ENCODE measurements around the gene TMPRSS7. TPM values are rescaled to one million over a fixed set of nuclear protein-coding genes. Genes with fewer than 3 reads are reported as not detected.

Gene TMPRSS7
- total and polyA plus RNA-seq, 2 experiments from 2014 or later, result not detected

DNA sequence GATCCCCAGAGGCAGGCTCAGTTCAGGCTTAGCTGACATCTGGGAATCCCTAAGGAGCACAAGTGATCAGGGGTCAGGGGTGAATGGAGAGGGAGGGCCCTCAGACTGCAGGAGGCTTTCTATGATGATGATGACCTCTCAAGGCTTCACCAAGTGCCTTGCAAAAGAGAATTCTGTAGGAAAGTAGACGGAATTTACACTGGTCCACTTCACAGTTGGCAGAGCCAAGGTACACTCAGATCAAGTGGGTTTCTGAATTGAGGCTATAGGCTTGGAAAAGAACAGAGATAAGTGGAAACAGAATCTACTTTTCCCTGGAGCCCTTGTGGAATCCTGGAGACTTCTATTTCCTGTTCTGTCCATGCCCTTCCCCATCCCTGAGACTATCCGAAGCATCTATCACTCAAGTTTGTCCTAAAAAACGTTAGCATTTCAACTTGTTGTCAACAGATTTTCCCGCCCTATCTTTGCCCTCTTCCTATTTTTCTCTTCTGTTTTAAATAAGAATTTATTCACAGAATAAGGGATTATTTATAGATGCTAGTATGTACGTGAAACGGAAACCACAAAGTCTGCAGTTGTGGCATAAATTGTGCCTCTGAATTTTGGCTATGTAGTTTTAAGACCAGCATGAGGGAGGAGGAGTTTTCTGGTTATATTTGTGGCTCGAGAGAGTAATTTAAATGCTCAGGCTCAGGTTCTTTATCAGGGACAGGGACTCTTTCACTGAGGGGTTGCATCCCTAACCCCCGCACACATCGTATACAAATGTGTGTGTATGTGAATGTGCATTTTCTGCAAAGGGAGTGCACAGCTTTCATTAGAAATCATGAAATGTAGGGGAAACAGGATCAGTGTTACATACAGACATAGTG is 85.7 kb downstream of the TMPRSS7 start:
- peaks cover 14% of the 10 kb centered on the region; the same call in 2 of the 3 replicates for H3K36me3 Mint-ChIP-seq (ENCODE audit: low read depth)
- H3K4me1 Mint-ChIP-seq, result peaks cover 22% of the 10 kb centered on the region
- Histone ChIP-seq H3K27ac (ENCODE audit: low read depth) (no peak overlapping the region), H3K27me3 (ENCODE audit: insufficient read depth) (no peaks in the 10 kb centered on the region), H2AFZ (no peak overlapping the region), H3F3A (replicated peaks; ENCODE audit: low read depth) (no peaks in the 10 kb centered on the region), H3K4me3 (no peak overlapping the region), H3K79me2 (replicated peaks; ENCODE audit: insufficient read depth) (no peaks in the 10 kb centered on the region), H3K4me1 (ENCODE audit: insufficient read depth) (peaks cover 21% of the 10 kb centered on the region), H3K4me2 (no peak overlapping the region), H3K9me2 (ENCODE audit: insufficient read depth) (no peaks in the 10 kb centered on the region), H4K20me1 (replicated peaks; ENCODE audit: insufficient read depth) (no peaks in the 10 kb centered on the region), H3K36me3 (ENCODE audit: insufficient read depth) (no peaks in the 10 kb centered on the region; the same call in none of the 2 replicates)
- ATAC-seq, result peak; percentile 41; the same call in 2 of the 3 replicates
- no peaks in the 10 kb centered on the region for H3K9me3 Mint-ChIP-seq
- no peak for DNase-seq (ENCODE audit: low spot score)
- TF ChIP-seq EZH2 (IDR thresholded peaks at IDR 0.05; ENCODE audit: low read depth, unreplicated experiment) (no peak), CREB1 (CRISPR knock-in tag; IDR thresholded peaks at IDR 0.05; ENCODE audit: low read depth) (no peak), JUNB (IDR thresholded peaks at IDR 0.05; ENCODE audit: unreplicated experiment) (no peak), EZH2phosphoT487 (IDR thresholded peaks at IDR 0.05; ENCODE audit: unreplicated experiment) (no peak), POLR2AphosphoS5 (IDR thresholded peaks at IDR 0.05; ENCODE audit: low read depth) (no peak), ZNF331 (CRISPR knock-in tag; IDR thresholded peaks at IDR 0.05; ENCODE audit: low read depth) (no peak), NANOG (IDR thresholded peaks at IDR 0.05; ENCODE audit: borderline replicate concordance) (no peak), STAT1 (IDR thresholded peaks at IDR 0.05; ENCODE audit: unreplicated experiment) (no peak), ZNF114 (CRISPR knock-in tag; IDR thresholded peaks at IDR 0.05) (no peak)
- TF ChIP-seq, protein P1, sequence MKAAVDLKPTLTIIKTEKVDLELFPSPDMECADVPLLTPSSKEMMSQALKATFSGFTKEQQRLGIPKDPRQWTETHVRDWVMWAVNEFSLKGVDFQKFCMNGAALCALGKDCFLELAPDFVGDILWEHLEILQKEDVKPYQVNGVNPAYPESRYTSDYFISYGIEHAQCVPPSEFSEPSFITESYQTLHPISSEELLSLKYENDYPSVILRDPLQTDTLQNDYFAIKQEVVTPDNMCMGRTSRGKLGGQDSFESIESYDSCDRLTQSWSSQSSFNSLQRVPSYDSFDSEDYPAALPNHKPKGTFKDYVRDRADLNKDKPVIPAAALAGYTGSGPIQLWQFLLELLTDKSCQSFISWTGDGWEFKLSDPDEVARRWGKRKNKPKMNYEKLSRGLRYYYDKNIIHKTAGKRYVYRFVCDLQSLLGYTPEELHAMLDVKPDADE (IDR thresholded peaks at IDR 0.05), result no peak
- TF ChIP-seq, protein P2, sequence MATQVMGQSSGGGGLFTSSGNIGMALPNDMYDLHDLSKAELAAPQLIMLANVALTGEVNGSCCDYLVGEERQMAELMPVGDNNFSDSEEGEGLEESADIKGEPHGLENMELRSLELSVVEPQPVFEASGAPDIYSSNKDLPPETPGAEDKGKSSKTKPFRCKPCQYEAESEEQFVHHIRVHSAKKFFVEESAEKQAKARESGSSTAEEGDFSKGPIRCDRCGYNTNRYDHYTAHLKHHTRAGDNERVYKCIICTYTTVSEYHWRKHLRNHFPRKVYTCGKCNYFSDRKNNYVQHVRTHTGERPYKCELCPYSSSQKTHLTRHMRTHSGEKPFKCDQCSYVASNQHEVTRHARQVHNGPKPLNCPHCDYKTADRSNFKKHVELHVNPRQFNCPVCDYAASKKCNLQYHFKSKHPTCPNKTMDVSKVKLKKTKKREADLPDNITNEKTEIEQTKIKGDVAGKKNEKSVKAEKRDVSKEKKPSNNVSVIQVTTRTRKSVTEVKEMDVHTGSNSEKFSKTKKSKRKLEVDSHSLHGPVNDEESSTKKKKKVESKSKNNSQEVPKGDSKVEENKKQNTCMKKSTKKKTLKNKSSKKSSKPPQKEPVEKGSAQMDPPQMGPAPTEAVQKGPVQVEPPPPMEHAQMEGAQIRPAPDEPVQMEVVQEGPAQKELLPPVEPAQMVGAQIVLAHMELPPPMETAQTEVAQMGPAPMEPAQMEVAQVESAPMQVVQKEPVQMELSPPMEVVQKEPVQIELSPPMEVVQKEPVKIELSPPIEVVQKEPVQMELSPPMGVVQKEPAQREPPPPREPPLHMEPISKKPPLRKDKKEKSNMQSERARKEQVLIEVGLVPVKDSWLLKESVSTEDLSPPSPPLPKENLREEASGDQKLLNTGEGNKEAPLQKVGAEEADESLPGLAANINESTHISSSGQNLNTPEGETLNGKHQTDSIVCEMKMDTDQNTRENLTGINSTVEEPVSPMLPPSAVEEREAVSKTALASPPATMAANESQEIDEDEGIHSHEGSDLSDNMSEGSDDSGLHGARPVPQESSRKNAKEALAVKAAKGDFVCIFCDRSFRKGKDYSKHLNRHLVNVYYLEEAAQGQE (IDR thresholded peaks at IDR 0.05; ENCODE audit: unreplicated experiment), result no peak
- TF ChIP-seq, protein P3, sequence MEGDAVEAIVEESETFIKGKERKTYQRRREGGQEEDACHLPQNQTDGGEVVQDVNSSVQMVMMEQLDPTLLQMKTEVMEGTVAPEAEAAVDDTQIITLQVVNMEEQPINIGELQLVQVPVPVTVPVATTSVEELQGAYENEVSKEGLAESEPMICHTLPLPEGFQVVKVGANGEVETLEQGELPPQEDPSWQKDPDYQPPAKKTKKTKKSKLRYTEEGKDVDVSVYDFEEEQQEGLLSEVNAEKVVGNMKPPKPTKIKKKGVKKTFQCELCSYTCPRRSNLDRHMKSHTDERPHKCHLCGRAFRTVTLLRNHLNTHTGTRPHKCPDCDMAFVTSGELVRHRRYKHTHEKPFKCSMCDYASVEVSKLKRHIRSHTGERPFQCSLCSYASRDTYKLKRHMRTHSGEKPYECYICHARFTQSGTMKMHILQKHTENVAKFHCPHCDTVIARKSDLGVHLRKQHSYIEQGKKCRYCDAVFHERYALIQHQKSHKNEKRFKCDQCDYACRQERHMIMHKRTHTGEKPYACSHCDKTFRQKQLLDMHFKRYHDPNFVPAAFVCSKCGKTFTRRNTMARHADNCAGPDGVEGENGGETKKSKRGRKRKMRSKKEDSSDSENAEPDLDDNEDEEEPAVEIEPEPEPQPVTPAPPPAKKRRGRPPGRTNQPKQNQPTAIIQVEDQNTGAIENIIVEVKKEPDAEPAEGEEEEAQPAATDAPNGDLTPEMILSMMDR (conservative IDR thresholded peaks at IDR 0.05; ENCODE audit: low read depth in 2 of 2), result no peak
- TF ChIP-seq, protein P4, sequence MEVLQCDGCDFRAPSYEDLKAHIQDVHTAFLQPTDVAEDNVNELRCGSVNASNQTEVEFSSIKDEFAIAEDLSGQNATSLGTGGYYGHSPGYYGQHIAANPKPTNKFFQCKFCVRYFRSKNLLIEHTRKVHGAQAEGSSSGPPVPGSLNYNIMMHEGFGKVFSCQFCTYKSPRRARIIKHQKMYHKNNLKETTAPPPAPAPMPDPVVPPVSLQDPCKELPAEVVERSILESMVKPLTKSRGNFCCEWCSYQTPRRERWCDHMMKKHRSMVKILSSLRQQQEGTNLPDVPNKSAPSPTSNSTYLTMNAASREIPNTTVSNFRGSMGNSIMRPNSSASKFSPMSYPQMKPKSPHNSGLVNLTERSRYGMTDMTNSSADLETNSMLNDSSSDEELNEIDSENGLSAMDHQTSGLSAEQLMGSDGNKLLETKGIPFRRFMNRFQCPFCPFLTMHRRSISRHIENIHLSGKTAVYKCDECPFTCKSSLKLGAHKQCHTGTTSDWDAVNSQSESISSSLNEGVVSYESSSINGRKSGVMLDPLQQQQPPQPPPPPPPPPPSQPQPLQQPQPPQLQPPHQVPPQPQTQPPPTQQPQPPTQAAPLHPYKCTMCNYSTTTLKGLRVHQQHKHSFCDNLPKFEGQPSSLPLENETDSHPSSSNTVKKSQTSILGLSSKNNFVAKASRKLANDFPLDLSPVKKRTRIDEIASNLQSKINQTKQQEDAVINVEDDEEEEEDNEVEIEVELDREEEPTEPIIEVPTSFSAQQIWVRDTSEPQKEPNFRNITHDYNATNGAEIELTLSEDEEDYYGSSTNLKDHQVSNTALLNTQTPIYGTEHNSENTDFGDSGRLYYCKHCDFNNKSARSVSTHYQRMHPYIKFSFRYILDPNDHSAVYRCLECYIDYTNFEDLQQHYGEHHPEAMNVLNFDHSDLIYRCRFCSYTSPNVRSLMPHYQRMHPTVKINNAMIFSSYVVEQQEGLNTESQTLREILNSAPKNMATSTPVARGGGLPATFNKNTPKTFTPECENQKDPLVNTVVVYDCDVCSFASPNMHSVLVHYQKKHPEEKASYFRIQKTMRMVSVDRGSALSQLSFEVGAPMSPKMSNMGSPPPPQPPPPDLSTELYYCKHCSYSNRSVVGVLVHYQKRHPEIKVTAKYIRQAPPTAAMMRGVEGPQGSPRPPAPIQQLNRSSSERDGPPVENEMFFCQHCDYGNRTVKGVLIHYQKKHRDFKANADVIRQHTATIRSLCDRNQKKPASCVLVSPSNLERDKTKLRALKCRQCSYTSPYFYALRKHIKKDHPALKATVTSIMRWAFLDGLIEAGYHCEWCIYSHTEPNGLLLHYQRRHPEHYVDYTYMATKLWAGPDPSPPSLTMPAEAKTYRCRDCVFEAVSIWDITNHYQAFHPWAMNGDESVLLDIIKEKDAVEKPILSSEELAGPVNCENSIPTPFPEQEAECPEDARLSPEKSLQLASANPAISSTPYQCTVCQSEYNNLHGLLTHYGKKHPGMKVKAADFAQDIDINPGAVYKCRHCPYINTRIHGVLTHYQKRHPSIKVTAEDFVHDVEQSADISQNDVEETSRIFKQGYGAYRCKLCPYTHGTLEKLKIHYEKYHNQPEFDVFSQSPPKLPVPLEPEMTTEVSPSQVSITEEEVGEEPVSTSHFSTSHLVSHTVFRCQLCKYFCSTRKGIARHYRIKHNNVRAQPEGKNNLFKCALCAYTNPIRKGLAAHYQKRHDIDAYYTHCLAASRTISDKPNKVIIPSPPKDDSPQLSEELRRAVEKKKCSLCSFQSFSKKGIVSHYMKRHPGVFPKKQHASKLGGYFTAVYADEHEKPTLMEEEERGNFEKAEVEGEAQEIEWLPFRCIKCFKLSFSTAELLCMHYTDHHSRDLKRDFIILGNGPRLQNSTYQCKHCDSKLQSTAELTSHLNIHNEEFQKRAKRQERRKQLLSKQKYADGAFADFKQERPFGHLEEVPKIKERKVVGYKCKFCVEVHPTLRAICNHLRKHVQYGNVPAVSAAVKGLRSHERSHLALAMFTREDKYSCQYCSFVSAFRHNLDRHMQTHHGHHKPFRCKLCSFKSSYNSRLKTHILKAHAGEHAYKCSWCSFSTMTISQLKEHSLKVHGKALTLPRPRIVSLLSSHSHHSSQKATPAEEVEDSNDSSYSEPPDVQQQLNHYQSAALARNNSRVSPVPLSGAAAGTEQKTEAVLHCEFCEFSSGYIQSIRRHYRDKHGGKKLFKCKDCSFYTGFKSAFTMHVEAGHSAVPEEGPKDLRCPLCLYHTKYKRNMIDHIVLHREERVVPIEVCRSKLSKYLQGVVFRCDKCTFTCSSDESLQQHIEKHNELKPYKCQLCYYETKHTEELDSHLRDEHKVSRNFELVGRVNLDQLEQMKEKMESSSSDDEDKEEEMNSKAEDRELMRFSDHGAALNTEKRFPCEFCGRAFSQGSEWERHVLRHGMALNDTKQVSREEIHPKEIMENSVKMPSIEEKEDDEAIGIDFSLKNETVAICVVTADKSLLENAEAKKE (CRISPR knock-in tag; IDR thresholded peaks at IDR 0.05), result no peak
- peaks cover 3% of the 10 kb centered on the region for H3K27me3 Mint-ChIP-seq (ENCODE audit: insufficient read depth, low read depth, poor library complexity)
- 0 out of 2 replicates have a peak overlapping the region, but pooled peaks have one; percentile 5 for H3K27ac Mint-ChIP-seq
- no peak overlapping the region for H3K4me3 Mint-ChIP-seq

Data from GM23338 (cell line).